SK-N-DZ (cell line): ENCODE results near the gene ZNF827.

ENCODE experiments used
- DNase-seq: peaks from one replicate; pipeline ENCODE4 v3.0.0-alpha.2; 2015; ENCODE audit warnings: low spot score

The ZNF827 gene

DNA sequence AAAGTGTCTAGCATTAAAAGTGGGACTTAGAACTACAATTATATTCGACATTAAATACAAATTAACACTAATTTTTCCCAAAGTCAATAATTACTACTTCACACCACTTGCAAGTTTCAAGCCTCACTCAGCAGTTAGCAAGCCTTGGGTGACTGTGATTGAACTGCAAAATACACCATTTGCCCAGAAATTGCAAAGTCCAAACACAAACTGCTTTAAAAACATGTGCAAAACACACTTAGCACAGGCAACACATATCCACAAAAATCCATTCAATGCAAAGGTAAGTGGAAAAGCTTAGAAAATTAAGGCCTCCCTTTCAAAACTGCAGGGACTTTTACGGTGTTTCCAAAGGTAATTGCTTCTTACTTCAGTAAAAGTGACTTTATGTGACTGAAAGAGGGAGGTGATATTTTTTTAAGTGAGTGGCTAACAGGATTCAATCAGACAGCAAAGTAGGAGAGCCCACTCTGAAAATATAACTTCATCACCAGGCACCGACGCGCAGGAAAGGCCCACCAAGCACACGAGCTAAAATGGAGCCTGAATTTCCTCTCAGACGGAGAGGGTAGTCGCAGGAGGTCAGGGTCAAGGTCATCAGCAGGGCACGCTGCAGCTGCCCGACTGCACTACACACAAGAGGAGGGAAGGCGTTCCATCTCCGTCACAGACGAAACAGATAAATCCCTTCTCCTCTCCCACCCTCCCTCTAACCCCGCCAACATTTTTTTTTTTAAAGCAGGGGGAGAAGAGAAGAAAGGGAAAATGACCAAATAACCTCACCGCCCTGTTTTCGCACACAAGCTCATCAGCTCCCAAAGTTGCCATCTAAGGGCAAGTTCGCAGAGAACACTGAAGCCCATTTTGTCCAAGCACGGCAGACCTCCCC, 3.1 kb downstream of the ZNF827 start:
- DNase-seq: peak; percentile 70

DNA sequence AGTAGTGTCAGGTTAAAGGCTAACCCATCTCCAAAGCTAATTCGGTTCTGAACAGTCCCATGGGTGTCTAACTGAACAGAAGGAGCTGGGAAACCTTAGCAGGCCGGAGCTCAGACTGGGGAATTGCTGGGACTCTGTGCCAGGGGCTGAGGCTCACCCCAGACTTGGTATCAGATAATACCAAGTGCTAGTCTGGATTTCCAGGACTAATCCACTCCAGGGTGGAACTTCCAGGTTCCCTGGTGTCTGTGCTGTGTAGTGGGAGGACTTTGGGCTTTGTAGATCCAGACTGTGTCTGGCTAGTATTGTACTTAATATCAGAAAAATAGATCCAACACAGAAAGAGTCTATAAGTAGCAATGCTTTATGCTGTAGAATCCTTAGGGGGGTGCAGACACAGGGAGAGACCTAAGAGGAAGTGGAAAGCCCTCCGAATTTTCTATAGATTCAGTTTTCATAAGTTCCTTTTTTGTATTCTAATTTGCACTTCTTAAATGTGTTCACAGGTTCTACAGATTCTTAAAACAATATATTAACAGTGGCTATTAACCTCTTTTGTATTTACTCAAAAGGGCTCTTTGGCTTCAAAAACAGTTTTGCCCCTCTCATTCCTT, 4.1 kb downstream of the ZNF827 start:
- DNase-seq: no peak

DNA sequence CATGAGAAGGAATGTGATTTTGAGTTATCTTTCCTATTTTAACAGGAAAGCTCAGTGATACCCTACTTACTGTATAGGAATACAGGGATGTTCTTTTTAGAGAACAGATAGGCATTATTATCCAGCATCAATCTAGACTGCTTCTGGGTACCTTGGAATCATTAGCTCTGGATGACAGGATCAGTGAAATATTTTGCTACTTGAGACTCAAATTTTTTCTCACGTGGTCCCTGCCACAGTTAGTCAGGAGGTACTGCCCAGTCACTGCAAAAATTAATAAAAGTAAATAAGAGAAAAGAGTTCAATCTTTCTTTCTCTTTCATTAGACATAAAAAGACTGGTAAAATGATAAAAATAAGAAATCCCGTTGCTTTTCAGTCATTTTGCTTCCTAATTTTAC, 5.5 kb downstream of the ZNF827 start:
- no peak for DNase-seq

DNA sequence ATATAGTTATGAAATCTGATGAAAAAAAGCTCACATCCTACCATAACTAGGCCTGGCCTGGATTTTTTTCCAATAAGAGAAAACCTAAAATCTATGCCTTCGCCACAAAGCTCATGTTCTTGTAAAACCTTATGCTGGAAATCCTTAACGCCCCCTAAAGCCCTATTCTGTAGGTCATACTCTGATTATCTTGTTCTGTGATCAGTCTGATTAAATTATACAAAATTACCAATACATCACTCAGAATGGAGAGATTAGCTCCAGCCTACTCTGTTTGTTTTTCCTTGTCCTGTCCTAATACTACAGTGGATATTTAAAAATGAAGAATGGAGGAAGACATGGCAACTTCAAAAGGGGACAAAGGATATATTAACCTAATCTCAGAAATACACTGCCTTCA, 7.2 kb downstream of the ZNF827 start:
- peak; percentile 72 for DNase-seq

DNA sequence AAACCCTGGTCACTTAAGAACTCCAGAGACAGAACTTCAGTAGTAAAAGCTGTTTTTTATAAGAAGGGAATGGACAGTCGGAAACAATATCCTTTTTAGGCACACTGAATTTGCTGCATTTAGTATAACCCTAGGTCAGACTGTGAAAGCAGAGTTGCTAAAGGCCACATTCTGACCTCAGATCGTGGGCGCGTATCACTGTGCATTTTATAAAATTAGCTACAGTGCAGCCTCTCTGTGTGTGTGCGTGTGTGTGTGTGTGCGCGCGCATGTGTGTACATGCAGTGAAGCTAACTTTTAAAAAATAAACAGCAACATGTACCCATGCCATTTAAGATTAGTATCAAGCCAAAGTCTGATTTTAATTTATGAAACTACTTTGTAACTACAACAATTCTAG, 8.0 kb downstream of the ZNF827 start:
- DNase-seq: peak; percentile 4

DNA sequence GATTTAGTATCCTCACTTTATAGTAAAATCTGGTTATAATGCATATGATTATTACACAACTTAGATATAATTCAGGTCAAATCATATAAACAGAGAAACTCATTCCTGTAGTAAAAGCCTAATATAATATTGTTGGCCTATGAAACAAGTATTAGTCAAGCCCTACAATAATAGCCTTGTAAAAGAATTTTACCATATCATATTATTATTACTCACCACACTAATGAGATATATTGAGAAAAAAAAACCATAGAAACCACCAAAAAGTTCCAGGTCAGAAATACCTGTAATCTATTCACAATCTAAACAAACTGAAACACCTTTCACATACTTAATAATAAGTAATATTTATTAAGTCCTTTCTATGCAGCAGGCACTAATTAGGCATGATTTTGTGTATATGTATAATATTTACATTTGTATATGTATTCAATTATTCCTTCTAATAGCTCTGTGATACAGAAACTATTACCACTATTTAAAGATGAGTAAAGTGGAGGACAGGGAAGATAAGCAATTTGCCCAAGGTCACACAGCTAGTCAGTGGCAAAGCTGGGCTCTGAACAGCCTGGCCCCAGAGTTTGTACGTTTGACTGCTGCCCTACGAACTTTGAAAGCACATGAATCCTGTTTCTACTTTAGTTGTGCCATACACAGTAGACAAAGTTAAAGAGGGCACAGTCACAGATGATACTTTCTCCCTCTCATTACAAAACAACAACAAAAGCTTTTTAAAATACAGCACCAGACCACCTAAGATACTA, 9.0 kb downstream of the ZNF827 start:
- no peak for DNase-seq

DNA sequence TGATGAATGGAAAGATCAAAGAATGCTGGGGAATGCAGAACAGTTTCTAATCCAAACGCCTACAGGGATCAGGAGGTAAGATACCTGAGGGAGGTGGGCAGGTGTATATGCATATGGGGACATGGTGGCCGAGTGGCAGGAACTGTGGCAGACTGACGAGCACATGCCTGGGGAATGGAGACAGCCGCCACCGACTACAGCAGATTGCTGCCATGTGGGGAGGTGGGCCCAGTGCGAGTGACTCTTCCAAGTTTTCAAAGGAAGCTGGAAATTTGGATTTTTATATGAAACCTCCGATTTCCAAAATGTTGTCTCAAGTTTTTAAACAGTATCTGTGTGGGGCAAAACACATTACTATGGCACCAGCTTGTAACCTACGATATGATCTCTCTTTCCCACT, 9.9 kb downstream of the ZNF827 start:
- DNase-seq: no peak

DNA sequence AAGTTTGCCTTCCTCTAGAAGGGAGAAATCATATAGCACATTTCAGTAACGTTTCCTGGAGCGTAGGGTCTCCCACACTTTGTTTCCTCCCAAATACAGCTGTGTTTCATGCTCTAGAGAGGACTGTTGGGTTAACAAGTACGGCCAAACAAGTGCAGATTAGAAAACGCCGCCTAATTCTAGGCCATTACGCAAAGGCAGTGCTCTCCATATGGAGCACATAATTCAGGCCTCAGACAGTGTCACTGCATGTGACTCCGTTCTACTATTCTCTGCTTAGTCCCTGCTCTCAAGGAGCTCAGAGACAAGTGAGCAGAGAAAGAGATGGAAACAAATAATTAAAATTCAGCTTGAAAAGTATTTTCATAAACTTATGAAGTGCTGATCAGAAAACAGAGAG, 11.6 kb downstream of the ZNF827 start:
- DNase-seq: no peak

DNA sequence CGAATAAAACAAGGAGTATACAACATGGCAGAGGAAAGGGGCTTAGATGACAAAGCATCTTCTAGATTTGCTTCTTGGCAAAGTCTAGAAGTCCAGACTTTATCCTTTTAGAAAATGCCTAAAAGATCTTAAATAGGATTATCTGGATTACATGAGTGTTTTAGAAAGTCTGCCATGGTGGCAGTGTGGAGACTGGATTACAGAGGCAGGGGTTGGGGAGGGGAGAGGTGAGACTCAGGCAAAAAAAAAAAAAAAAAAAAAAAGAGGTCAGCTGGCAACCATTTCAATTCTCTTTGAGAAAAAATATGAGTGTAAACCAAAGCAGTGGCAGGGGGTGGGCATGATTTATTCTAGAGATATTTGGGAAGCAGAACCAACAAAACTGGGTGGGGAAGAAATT, 17.4 kb downstream of the ZNF827 start:
- no peak for DNase-seq

DNA sequence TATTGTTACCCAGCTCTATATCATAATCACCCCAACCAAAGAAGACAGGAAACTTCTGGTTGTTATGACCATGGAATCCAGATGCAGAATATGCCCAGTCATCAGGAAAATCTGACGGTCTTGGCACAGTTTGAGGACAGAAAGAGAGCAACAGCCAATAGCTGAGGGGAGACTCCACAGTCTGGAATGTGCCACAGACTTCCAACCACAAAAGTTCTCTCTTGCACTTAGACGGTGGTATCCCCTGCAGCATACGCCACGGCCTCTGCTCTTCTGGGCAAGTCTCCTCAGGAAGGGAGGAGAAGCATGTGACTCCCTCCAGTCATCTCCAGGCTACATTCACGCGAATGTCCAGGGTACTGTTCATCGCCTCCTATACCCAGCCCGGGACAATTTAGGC, 18.4 kb downstream of the ZNF827 start:
- DNase-seq: no peak

DNA sequence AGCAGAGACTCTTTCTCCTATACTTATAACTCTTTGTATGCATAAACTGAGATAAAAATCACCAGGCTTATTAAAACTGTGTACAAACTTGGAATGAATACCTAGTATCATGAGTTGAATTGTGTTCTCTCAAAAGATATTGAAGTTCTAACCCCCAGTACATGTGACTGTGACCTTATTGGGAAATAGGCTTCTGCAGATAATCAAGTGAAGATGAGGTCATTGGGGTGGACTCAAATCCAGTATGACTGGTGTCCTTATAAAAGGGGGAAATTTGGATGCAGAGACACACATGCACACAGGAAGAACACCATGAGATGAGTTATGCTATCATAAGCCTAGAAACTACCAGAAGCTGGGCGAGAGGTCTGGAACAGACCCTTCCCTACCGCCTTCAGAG, 26.2 kb downstream of the ZNF827 start:
- no peak for DNase-seq

DNA sequence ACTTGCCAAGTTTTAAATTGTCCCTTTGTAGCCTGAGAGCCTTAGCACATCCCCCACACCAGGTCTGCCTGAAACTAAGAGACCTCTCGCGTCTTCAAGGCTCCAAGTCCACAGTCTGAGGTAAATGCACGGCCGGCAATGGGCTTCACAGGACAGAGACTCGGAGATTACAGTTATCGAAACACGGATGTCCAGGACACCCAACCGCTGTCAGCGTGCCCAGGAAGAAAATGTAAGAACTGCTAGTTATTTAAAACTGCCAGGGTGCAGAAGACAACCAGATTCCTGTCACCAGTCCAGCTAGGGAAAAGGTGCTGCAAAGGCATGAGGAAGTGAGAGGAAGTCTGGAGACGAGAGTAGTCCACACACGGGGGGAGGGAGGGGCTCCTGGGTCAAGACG, 28.9 kb downstream of the ZNF827 start:
- no peak for DNase-seq

DNA sequence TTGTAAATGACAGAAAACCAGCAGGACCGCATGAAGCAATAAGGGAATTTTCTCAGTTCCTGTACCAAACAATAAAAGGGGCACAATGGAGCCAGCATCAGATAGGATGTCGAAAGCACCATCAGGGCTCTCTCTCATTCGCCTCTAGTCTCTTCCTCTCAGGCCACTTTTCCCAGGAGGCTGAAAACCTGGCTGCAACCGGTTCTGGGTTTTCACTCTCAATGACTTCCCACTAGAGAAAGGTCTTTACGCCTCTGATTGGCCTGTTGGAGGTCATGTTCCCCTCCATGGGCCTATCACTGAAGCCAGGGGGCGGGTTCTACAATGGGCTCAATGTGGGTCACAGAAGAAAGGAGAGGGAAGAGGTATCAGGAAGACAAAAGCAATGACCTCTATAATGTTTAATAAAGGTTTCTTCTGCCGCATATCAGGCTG, 29.3 kb downstream of the ZNF827 start:
- peak; percentile 16 for DNase-seq

DNA sequence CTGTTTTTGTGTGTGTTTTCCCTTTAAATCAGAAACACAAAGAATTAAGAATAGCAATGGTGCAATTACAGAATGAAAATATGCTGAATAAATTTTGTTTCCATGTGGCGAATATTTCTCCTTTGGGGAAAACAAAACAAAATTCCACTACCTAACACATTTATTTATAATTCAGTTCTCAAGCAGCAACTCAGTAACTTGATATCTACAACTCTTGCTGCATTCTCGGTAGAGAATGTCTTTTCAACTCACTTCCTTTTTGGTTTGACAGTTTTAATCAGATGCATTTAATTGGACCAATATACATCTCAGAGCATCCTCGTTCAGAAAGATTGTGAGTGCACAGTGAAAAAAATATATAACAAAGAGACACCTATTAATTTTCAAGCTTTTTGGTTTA, 30.8 kb downstream of the ZNF827 start:
- no peak for DNase-seq

DNA sequence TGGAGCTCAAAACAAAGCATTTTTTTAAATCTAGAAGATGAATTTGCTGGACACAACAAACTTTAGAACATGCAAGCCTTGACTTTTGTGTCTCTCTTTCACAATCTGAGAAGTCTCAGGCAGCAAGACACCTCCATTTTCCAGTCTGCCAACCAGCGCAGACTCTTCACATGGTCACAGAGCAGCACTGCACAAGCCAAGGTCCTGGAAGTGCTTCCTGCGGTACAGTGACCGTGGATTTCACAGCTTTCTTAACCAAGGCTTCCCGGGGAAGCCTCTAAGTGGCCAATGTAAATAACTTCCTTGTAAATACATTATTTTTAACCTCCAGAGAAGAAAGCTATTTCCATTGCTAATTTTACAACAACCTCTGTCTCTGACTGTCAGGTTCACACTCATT, 31.2 kb downstream of the ZNF827 start:
- DNase-seq: no peak

DNA sequence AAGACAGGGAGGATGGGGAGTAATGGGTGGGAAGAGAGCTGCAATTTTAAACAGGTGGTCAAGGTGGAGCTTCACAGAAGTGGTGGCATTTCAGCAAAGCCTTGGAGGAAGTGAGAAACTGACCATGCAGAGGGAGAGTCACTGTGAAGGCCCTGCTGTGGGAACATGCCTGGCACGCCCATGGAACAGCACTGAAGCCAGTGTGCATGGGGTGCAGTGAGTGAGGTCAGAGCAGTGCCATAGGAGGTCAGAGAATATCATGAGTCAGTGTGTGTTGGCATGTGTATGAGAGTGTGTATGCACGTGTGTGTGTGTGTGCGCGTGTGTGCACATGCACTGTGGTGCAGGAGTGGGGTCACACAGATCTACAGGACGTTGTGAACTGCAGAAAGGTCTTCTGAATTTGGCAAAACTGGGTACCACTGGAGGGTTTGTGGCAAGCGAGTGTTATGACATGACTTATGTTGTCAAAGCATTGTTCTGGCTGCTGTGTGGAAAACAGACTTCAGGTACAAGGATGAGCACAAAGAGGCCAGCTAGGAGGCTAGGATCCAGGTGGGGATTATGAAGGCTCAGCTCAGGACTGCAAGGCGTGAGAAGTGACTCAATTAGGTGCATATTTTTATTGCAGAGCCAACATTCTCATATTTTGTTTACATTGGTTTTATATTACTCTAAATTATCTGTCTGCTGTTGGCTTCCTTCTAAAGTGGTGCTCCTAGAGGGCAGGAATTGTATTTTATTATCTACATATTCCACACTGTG, 34.0 kb downstream of the ZNF827 start:
- no peak for DNase-seq

DNA sequence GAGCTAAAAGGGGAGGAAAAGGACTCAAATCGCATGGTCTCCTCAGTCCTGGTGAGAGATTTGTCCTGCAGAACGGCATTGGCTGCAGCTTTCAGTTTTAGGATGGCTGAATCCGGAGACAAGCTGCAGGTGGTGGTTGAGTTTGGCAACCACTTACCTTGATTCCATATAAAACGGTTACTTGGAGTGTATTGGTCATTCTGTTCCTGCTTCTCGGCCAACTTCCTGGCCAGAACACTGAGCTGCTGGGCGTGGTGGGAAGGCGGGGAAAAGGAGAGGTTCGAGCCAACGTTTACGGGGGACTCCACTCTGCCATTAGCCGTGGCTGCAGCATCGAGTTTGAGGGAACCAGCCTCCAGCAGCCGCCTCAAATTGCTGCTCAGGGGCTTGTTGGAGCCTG, 36.1 kb downstream of the ZNF827 start:
- DNase-seq: no peak

DNA sequence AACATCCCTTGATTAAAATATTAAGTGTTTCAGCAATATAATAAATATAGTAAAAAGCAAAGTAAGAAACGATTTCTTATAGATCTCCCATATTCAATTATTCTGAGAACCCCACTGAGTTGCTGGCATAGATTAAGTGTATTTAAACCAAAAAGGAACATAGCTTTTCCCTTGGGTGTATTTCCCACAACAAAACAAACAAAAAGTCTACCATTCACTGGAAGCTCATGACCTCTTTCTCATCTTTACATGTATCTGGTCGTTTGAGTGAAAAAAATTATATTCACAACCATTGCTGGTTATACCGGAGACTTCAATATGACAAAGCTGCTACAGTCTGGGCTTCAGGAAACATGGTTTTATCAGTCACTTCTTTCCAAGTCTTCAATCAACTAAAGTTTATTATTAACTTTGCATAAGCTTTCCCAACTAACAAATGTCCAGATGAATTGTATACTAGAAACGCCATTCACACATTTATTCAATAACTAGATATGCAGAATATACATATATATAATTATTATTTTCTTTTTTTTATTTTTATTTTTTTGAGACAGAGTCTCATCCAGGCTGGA, 38.6 kb downstream of the ZNF827 start:
- DNase-seq: no peak

DNA sequence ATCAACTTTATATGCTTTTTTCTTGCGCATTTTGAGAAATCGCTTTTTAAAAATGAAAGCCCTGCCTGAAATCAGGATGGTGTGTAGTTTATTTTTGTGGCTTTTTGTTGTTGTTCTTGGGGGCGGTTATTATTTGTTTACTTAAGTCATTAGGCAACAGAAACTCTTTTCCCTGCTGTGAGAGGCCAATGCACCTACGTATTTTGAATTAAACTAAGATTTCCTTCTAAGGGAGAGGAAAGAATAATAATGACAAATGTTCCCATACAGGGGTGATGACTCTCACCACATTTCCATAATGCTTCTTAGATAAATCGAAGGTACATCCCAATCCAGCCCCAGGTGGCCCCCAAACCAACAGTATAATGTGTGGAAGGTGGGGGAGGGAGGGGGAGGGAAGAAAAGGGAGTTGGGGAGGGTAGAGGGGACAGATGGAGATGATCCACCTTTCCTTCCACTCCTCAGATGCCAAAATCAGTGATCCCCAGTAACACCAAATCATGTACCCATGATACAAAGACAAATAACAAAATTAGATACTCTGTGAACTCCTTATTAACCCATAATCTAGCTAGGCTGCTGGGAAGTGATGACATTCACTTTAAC, 39.6 kb downstream of the ZNF827 start:
- DNase-seq: no peak

DNA sequence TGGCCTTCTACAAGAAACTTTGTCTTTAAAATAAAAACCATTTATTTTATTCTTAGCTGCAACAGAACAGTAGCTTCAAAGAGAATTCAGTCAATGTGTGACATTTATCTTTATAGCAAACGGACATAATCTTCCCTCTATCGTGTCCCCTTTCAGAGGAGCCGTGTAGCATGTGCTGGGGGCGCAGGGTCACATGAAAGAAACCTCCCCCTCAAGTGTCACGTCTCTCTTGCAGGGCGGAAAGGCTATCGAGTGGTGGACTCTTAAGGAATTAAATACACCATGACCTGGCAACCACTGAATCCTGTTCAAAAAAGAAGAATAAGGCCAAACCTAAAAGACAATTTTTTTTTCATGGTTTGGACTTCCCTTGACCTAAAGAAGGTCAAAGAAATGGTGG, 40.2 kb downstream of the ZNF827 start:
- no peak for DNase-seq

DNA sequence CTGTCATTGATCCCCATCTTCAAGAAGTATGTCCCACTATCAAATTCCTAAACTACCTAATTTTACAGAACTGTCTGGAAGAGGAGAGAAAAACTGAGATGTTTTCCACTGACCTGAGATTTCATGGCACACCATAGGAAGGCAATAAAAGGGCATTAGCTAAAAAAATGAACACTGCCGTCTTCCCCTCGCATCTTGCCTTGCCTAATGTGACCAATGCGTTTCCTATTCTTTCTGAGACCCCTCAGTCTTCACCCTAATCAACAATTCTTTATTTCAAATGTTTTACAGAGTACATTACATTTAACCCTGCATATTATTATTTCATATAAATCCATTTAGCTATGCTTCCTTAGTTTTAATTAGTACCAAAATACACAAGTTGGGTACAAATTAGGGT, 43.6 kb downstream of the ZNF827 start:
- no peak for DNase-seq
